Measurements from ENCODE around the gene L3MBTL4.
"Not testable (repeated sequence)": the region's sequence is repeated elsewhere in the genome, so short reads cannot be mapped to it uniquely, and the experiment has no call there.

L3MBTL4 gene

GRCh38 chr18:6406075-6406909, 8.4 kb downstream of the L3MBTL4 start:
- DNase-seq (ENCODE audit: low read depth, low spot score), result no peak

DNA sequence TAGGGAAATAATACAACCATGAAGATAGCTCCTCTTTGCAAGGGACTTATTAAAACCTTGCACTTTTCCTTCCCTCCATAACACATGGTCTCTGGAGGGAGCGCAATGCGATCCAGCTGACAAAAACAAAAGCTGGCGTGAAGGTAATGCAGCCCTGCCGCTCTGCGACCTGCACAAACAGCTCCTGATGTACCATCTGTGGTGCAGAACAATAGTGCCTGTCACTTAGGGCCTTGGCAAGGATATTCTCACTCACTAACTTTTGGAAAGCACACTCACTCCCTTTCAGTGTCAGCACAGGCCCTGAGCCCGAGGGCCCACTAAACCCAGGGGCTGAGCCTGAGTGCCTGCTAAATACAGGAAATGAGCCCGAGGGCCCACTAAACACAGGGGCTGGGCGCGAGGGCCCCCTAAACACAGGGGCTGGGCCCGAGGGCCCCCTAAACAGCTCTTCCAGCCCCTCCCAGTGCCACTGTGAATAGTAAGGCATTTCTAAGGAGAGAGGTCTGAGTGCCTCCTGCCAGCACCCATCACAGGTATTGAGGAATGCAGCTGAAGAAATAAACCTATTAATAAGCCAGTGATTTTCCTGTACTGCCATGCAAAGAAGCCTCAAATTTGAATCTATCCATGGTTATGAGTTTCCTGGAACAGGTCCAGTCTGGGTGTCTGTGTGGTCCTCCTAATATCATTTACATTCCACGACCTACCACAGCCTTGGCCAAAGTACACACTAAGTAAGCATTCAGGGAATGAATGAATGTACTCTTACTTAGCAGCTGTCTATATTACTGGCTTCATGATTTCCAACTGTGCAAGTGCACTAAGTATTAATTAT, 9.3 kb downstream of the L3MBTL4 start:
- no peak for DNase-seq (ENCODE audit: low read depth, low spot score)

- DNase-seq (ENCODE audit: low read depth, low spot score), result no peak
Observed at GRCh38 chr18:6404834-6405233, 9.9 kb downstream of the L3MBTL4 start.

DNA sequence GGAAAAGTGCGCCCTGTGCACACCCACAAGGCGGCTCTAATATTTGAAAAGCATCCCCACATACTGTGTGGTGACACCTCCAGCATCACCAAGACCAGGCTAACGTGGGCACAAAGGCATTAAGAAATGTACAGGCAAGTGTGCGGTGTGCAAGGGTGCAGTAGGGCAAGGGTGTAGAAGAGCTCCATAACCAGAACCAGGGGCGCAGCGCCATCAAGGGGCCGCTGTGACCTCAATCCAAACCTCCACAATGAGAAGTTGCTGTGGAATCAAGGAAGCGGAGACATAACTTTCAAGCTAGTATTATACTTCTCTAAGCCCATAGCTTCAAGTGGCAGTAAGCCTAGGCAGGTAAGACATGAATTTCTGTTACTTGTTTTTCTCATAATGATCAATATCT, 13.0 kb downstream of the L3MBTL4 start:
- DNase-seq (ENCODE audit: low read depth, low spot score), result no peak

DNA sequence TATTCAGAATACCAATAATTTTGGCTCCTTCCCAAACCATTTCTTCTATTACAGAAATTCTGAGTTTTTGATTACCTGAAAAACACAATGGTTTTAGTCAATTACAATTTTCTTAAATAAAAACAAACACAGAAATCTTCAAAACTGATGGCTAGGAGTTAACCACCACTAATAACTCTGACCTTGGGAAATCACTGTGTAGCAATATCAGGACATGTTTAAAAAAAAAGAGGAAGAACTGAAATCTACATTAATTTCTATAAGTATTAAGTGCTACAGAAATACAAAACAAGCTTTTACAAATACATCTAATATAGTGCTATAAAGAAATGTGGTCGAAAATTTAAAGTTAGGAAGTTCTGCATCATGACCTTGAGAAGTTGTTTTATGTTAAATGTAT, 14.9 kb downstream of the L3MBTL4 start:
- no peak for DNase-seq (ENCODE audit: low read depth, low spot score)

DNA sequence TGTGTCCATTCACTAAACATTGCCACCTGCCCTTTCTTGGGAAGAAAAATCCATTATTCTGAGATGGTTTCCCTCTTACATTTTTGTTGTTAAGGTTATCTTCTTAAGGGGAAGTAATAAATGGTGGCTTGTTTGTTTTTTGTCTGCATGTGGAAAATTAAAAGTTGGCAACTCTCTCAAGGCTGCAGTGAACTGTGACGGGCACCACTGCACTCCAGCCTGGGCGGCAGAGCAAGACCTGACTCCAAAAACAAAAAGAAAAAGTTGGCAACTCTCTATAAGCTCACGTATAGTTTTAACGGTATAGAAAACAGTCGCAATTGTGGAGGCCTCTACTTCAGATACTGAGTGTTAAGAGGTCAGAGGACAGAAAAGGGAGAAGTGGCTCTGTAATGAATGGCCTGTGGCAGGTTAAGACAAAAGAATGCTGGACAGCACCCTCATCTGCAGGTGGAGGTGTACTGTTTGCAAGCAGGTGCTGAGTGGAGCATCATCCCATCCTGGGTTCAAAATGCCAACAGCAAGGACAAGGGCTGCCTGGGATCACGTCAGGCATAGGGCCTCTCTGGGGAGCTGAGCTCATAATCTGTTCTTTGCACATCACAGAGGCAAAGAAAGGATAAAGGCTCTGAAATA, 16.7 kb downstream of the L3MBTL4 start:
- DNase-seq (ENCODE audit: low read depth, low spot score), result no peak

- no peak for DNase-seq (ENCODE audit: low read depth, low spot score)
Observed at GRCh38 chr18:6396847-6397246, 17.9 kb downstream of the L3MBTL4 start.

DNA sequence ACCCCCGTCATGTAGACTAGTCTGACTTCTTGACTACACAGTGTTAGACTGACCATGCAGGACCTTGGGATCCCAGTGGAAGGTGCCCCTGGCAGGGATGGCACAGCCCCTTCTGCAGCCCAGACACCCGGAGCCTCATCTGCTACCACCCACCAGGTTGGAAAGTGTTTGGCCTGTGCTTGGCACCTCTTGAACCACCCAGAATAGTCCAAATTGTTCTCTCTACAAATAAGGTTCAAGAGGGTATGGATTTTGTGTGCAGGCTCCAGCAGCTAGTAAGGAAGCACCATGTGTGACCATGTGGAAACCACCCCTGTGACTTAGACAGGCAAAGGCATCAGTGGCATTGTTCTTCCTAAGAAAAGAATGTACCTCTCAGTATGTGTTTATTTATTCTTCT, 18.4 kb downstream of the L3MBTL4 start:
- no peak for DNase-seq (ENCODE audit: low read depth, low spot score)

DNA sequence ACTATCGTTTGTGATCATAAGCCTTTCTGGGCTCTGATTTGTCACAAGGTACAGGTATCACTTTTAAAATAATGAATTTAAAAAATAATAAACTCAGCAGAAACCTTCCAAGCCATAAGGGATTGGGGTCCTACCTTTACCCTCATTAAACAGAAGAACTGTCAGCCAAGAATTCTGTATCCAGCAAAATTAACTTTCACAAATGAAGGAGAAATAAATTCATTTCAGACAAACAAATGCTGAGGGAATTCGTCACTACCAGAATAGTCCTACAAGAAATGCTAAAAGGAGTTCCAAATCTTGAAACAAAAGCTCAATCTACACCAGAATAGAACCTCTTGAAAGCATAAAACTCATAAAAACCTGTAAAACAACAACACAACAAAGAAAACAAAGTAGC, 25.7 kb downstream of the L3MBTL4 start:
- DNase-seq (ENCODE audit: low read depth, low spot score), result no peak

GRCh38 chr18:6382963-6383362, 31.7 kb downstream of the L3MBTL4 start:
- peak; percentile 33 for DNase-seq (ENCODE audit: low read depth, low spot score)

GRCh38 chr18:6377473-6377872, 37.2 kb downstream of the L3MBTL4 start:
- not testable (repeated sequence) for DNase-seq (ENCODE audit: low read depth, low spot score)

DNA sequence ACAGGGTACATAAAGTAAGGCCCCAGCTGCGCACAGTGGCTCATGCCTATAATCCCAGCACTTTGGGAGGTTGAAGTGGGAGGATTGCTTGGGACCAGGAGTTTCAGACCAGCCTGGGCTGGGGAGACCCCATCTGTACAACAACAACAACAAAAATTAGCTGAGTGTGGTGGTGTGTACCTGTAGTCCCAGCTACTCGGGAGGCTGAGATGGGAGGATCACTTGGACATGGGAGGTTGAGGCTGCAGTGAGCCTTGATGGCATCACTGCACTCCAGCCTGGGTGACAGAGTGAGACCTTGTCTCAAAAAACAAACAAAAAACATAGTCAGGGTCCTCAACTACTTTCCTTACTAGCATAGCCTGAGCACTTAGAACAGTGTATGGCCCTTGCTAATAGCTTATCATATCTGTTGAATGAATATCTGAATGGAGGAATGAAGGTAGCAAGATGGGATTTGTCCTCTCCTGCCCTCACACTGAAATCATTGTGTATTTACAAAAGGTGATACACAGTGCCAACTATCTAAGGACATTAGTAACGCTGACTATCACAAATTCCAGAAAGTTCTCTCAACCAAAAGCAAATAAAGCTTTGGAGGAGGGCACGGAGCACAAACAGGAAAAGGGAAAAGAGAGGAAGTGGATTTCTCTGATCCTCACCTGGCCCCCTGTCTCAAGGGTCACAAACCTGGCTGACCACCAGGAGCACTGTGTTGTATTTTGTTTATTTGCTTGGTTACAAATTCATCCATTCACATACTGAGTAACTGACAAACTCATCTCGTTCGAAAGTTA, 38.1 kb downstream of the L3MBTL4 start:
- DNase-seq (ENCODE audit: low read depth, low spot score), result no peak

DNA sequence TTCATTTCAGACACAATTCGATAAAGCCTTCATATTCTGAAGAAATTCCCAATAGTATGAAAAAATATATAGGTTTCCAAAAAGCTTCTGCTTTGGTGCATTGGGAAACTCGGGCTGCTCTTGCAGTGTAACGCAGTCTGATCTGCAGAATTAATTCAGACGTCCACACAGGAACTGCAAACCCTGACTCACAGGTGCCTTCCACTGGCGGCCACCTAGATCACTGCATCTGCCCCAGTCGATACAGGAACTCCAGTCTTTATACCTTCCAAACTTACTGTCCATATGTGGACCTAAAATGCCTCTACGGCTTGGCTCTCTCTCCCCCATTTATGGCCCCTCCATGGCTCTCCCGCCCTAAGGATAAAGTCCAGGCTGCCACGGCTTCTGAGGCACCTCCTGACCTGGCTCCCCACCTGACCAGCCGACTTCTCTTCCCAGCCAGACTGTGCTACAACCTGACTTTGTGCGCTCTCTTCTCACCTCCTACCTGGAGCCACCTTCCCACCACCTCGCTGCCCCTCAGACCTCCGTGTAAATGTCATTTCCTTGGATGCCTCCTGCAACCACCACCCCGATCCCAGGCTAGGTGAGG, 39.7 kb downstream of the L3MBTL4 start:
- no peak for DNase-seq (ENCODE audit: low read depth, low spot score)

GRCh38 chr18:6374340-6374739, 40.4 kb downstream of the L3MBTL4 start:
- no peak for DNase-seq (ENCODE audit: low read depth, low spot score)

DNA sequence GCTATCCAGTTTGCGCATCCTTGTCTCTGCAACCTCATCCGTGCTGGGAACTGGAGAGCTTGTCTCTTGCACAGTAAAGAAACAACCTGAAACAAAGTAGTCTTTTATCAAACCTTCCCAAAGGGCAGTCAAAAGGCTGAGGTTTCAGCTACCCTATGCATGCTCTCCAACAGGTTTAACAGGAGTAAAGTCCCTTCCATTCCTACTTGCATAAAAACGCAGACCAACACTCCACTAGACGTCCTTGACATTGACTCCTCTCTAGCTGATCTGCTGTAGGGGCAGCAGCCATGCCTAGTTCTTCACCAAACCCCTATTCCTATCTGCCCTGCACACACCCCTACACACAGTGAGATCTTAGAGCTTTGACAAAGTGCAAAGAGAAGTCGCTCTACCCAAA, 41.5 kb downstream of the L3MBTL4 start:
- no peak for DNase-seq (ENCODE audit: low read depth, low spot score)

GRCh38 chr18:6370886-6371635, 43.6 kb downstream of the L3MBTL4 start:
- no peak for DNase-seq (ENCODE audit: low read depth, low spot score)

- no peak for DNase-seq (ENCODE audit: low read depth, low spot score)
Observed at GRCh38 chr18:6370410-6370809, 44.3 kb downstream of the L3MBTL4 start.

- no peak for DNase-seq (ENCODE audit: low read depth, low spot score)
Observed at GRCh38 chr18:6368017-6368416, 46.7 kb downstream of the L3MBTL4 start.

DNA sequence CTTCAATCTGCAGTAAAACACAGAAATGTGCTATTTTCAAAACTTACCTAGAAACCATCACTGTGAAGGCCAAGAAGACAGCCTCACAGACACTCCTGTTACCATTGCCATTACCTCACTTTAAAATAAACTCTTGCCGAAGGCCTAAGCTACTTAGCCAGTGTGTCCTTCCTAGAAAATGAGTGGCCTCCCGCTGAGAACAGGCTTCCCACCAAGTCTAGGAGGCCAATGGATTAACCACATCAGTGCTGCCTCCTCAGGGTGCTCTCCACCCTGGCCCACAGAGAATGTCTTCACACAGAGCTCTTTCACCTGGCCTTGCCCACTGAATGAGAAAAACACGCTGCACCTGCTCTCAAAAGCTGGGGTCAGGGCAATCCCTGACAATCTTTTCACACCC, 47.5 kb downstream of the L3MBTL4 start:
- DNase-seq (ENCODE audit: low read depth, low spot score), result no peak

DNA sequence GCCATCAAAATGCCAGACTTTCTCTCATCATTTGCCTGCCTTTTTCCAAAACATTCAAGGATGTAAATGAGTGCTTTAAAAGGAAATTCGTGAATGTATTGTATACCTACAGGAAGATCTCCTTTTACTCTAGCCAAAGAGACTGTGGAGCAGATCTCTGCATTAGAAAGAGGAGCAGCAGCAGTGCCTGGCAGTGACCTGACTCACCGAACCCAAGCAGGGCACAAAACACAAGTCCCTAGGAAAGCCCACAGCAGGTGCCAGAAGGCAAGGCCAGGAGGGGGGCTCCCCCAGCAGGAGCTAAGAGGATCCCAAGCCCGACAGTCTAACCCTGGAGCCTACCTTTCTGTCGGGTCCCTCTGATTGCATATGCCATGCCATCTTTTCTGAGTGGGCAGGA, 47.9 kb downstream of the L3MBTL4 start:
- peak; percentile 61 for DNase-seq (ENCODE audit: low read depth, low spot score)

All from iPS DF 19.7 (cell line).